ENCODE results near the gene GINS1.
A peak's percentile ranks its signal among the peaks of the same experiment; 100 is the strongest.
"Not testable (repeated sequence)": the region's sequence is repeated elsewhere in the genome, so short reads cannot be mapped to it uniquely, and the experiment has no call there.

The GINS1 gene

GRCh38 chr20:25454153-25454900 is 46.9 kb downstream of the GINS1 start:
- DNase-seq (ENCODE audit: low spot score) = no peak

GRCh38 chr20:25457886-25458680 is 50.6 kb downstream of the GINS1 start:
- no peak for DNase-seq (ENCODE audit: low spot score)

- no peak for DNase-seq (ENCODE audit: low spot score)
Observed at GRCh38 chr20:25459111-25459830, 51.8 kb downstream of the GINS1 start.

GRCh38 chr20:25459916-25460535 is 52.6 kb downstream of the GINS1 start:
- DNase-seq (ENCODE audit: low spot score) = no peak

DNA sequence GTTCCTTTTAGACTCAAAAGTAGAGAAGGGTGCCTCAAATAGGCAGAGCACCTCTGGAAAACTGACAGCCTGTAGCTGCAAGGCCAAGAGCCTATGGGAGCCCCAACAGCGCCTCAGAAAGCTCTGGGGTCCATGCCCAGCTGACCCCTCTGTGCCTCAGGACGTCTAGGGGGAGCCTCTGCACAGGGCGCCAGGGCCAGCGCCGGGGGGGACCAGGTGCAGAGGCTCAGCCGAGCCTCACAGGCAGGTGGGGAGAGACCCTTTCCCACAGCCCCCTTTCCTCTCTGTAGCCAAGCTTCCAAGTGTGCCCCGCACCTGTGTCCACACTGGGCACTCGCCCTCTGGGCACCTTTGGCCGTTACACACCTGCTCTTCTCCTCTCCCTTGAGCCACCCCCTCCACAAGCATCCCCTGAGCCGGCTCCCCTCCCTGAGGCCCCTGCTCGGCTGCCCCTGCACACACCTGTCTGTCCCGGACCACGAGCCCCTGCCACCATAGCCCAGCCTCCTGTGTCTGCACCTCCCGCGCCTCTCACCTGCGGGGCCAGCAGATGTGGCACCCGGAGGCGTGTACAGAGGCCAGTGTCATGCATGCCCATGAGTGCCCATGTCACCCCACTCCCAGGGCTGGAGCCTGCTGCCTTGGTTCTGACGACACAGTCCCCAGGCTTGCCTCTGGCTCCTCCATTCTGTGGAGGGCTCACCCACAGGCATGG is 53.2 kb downstream of the GINS1 start:
- DNase-seq (ENCODE audit: low spot score) = no peak

DNA sequence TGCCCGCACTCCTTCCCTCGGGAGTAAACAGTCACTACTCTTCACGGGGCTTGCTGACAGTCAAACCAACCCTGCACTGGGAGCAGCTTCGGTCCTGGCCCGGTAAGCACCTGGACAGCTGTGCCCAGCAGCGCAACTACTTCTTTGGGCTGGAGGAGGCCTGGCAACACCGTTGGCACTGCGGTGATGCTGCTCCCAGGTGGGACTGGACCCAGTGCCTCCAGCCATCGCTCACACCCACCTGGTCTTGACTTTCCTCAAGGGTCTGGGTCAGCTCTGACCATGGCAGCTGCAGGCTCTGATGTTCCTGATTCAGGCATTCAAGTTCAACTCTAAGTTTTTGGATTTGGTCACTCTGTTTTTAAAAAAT is 53.8 kb downstream of the GINS1 start:
- no peak for DNase-seq (ENCODE audit: low spot score)

- no peak for DNase-seq (ENCODE audit: low spot score)
Observed at GRCh38 chr20:25461786-25462545, 54.5 kb downstream of the GINS1 start.

DNA sequence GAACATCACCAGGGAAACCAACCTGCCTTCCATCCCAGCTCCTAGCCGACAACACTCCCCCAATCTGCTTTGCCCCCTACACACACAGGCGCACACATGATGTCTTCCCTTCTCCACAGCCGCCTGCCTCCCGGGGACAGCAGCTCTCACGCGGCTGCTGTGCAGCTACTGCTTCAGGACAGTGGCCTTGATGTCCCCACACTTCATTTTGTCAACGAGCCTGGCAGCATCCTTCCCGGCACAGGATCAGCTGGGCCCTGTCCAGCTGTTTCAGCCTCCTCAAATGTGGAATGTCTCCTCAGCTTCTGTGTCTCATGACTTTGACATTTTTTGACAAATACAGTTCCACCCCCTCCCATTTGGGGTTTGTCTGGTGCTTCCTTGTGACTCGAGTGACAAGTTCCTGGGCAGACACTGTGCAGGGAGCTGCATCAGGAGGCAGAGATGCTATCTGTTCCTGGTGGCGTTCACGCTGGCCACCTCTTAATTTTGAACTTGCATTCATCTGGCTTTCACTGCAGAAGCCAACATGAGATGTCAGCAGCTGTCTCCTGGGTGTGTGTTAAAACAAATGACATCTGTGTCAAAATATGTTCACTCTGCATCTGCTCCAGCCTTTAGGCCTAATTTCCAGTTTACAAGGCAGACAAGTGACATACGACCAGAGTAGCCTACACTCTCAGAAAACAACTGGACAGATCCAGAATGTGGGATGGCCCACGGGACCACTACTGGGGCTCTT is 57.2 kb downstream of the GINS1 start:
- DNase-seq (ENCODE audit: low spot score) = no peak

DNA sequence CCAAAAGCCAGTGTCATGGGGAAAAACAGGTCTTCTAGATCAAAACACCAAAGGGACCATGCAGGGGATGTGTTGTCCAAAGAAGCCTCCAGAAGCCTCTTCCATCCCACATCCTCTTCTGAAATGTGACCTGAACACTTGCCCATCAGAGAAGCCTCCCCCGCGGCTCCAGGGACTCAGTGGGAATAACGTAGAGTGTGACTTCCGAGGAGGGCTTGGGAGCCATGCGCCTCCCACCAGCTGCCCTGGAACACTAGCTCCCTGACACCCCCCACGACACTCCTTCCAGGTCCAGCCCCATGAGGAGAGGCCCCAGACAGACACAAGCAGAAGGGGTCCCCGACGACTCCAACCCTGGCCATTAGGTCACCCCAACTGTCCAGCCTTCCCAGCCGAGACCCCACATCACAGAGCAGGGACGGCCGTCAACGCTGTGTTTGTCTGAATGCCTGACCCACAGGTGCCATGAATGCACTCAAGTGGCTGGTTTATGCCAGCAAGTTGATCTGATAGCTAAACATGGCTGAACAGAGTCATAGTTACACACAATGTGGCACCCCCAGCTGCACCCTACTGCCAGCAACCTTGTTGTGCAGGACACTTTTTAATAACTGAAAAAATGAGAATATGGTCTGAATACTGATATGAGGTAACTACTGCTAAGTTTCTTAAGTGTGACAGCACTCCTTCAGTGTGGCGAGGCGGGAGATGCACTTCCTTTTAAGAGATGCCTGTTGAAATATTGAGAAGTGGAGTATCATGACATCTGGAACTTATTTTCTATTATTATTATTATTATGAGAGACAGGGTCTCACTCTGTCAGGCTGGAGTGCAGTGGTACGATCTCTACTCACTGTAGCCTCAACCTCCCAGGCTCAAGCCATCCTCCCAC is 58.0 kb downstream of the GINS1 start:
- no peak for DNase-seq (ENCODE audit: low spot score)

DNA sequence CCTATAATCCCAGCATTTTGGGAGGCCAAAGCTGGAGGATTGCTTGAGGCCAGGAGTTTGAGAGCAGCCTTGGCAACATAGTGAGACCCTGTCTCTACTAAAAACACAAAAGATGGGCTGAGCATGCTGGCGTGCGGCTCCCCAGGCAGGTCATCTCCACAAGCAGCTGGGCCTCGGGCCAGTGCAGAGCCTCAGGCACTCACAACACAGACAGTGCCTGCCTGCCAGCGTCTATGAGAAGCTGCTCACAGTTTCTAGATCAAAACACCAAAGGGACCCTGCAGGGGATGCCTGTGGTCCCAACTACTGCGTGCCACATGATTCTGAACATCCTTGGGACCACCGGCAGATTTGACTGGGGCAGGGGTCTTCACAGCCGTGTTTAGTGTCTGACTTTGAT is 59.4 kb downstream of the GINS1 start:
- DNase-seq (ENCODE audit: low spot score) = no peak

GRCh38 chr20:25467441-25467840 is 60.0 kb downstream of the GINS1 start:
- DNase-seq (ENCODE audit: low spot score) = no peak

DNA sequence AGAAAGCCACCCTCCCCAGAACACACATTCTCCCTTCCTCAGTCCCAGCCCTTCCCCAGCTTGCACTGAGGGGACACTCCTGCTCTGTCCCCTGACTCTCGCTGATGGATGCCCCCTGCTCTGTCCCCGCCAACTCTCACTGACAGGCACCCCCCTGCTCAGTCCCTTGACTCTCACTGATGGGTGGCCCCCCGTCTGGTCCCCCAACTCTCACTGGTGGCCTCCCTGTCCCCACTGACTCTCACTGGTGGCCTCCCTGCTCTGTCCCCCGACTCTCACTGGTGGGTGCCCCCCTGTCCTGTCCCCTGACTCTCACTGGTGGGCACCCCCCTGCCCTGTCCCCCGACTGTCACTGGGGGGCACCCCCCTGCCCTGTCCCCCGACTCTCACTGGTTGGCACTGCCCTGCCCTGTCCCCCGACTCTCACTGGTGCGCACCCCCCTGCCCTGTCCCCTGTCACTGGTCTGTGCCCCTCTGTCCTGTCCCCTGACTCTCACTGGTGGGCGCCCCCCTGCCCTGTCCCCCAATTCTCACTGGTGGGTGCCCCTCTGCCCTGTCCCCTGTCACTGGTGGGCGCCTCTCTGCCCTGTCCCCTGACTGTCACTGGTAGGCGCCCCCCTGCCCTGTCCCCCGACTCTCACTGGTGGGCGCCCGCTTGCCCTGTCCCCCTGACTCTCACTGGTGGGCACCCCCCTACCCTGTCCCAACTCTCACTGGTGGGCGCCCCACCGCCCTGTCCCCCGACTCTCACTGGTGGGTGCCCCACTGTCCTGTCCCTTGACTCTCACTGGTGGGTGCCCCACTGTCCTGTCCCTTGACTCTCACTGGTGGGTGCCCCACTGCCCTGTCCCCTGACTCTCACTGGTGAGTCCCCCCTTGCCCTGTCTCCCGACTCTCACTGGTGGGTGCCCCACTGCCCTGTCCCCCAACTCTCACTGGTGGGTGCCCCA is 60.9 kb downstream of the GINS1 start:
- no peak for DNase-seq (ENCODE audit: low spot score)

DNA sequence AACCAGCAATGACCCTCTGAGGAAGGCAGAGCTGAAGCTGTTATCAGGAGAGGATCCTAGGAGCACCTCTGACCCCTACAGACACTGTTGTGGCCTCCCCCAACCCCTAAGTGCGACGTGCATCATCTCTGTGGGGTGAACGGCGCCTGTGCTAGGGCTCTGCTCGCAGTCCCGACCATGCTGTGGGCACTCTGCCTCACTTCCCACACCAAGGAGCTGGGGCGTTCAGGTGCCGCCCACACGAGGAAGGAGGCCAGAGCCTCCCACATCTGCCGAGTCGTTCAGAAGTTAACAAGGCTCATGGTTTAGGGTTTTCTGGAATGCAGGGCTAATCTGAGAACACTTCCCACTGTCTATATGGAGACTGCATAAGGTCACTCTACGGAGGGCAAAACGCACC is 62.1 kb downstream of the GINS1 start:
- DNase-seq (ENCODE audit: low spot score) = no peak

- DNase-seq (ENCODE audit: low spot score) = peak; percentile 7
Observed at GRCh38 chr20:25470045-25470444, 62.6 kb downstream of the GINS1 start.

GRCh38 chr20:25471020-25471419 is 63.5 kb downstream of the GINS1 start:
- no peak for DNase-seq (ENCODE audit: low spot score)

GRCh38 chr20:25473297-25473696 is 65.8 kb downstream of the GINS1 start:
- DNase-seq (ENCODE audit: low spot score) = not testable (repeated sequence)

DNA sequence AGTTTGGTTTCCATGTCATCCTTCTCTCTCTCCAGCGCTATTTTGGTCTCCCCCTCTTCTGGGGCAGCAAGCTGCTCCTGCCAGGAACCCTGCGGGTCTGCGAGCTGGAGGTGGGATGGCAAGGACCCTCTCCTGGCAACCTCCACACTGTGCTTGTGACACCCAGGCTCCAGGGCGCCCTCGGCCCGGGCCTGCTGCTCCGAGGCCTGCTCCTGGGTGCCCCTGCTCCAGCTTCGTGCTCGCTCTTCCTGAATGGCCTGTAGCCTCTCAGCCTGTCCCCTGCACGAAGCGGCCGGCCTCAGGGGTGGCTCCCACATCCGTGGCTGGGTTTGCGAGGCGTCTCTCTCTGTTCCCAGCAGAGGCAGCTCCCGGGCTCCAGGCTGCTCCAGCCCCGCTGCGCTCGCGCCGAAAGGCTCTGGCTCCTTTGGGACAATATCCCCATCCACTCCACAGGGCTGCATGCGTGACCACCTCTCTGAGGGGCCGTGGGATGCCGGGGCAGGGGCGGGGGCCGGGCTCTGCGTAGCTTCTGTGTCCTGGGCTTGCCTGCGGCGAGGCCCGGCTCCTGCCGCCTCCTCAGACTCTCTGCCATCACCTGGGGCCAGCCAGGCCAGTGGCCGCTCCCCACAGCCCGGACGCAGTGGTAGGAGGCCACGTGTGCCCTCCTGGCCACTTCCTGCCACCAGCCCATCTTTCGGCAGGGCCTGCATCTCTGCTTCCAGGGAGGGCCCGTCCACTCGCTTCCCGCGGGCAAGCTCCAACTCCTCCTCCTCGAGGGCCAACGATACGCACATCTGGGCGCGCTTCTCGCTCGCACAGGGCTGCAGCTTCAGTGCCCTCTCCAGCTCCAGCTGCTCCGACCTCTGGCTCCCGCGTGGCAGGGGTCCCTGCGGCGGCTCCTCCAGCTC is 68.9 kb downstream of the GINS1 start:
- DNase-seq (ENCODE audit: low spot score) = no peak
